HepG2 (cell line): ENCODE data around the gene ZNF860. TPM values are rescaled to one million over a fixed set of nuclear protein-coding genes. Genes with fewer than 3 reads are reported as not detected.

Experiments
- CENPX ChIP-seq: sonication (generic); formaldehyde crosslinking; IDR thresholded peaks from 2 replicates; pipeline ENCODE4 v1.9.0; 2021; ENCODE audit warnings: mild to moderate bottlenecking, missing genetic modification reagents, moderate library complexity
- DR1 ChIP-seq: sonication (generic); formaldehyde crosslinking; IDR thresholded peaks from 2 replicates; pipeline ENCODE4 v1.8.0; 2021; ENCODE audit warnings: mild to moderate bottlenecking, missing genetic modification reagents, inconsistent platforms
- EHMT2 ChIP-seq: fragments of 200-600 bp; sonication (generic); IDR thresholded peaks from 2 replicates; pipeline ENCODE4 v1.7.0; 2017; ENCODE audit warnings: antibody characterized with exemption, low read depth, low read length, borderline replicate concordance
- FOXK1 ChIP-seq: sonication (generic); formaldehyde crosslinking; IDR thresholded peaks from 2 replicates; pipeline ENCODE4 v1.4.0; 2020; ENCODE audit warnings: low read depth, missing genetic modification reagents, borderline replicate concordance
- FOXO1 ChIP-seq: sonication (generic); formaldehyde crosslinking; IDR thresholded peaks from 2 replicates; pipeline ENCODE4 v1.4.0; 2020; ENCODE audit warnings: missing genetic modification reagents
- KDM5A ChIP-seq: fragments of 200-600 bp; sonication (generic); IDR thresholded peaks from 2 replicates; pipeline ENCODE4 v1.7.0; 2018; ENCODE audit warnings: antibody characterized with exemption, mild to moderate bottlenecking, low read length, borderline replicate concordance
- NKX3-1 ChIP-seq: sonication (generic); formaldehyde crosslinking; IDR thresholded peaks from 2 replicates; pipeline ENCODE4 v1.5.0; 2020; ENCODE audit warnings: missing genetic modification reagents
- NR1H2 ChIP-seq: sonication (generic); formaldehyde crosslinking; IDR thresholded peaks from 2 replicates; pipeline ENCODE4 v1.8.1; 2022; ENCODE audit warnings: low read depth, missing genetic modification reagents, borderline replicate concordance
- PAF1 ChIP-seq: IDR thresholded peaks from 2 replicates; pipeline ENCODE4 v1.6.1; 2016; ENCODE audit warnings: missing genetic modification reagents, missing compliant biosample characterization
- SP4 ChIP-seq: sonication (generic); formaldehyde crosslinking; IDR thresholded peaks from 2 replicates; pipeline ENCODE4 v1.8.1; 2023; ENCODE audit warnings: mild to moderate bottlenecking, missing genetic modification reagents
- THAP11 ChIP-seq: IDR thresholded peaks from 2 replicates; pipeline ENCODE4 v1.6.1; 2016; ENCODE audit warnings: missing biosample characterization, missing genetic modification reagents
- ZFP37 ChIP-seq: sonication (generic); formaldehyde crosslinking; IDR thresholded peaks from 2 replicates; pipeline ENCODE4 v1.4.0; 2020; ENCODE audit warnings: missing genetic modification reagents, borderline replicate concordance
- ZNF335 ChIP-seq: sonication (generic); formaldehyde crosslinking; IDR thresholded peaks from 2 replicates; pipeline ENCODE4 v1.4.0; 2020; ENCODE audit warnings: missing genetic modification reagents
- ZNF431 ChIP-seq: sonication (generic); formaldehyde crosslinking; IDR thresholded peaks from 2 replicates; pipeline ENCODE4 v1.9.0; 2022; ENCODE audit warnings: missing genetic modification reagents, low read depth, mild to moderate bottlenecking, borderline replicate concordance
- ZNF530 ChIP-seq: sonication (generic); formaldehyde crosslinking; IDR thresholded peaks from 2 replicates; pipeline ENCODE4 v1.5.0; 2020; ENCODE audit warnings: low read depth, mild to moderate bottlenecking, missing genetic modification reagents
- ZNF572 ChIP-seq: sonication (generic); formaldehyde crosslinking; IDR thresholded peaks from 2 replicates; pipeline ENCODE4 v1.5.1; 2020; ENCODE audit warnings: mild to moderate bottlenecking, missing genetic modification reagents
- ZNF619 ChIP-seq: sonication (generic); formaldehyde crosslinking; IDR thresholded peaks from 2 replicates; pipeline ENCODE4 v1.4.0; 2020; ENCODE audit warnings: mild to moderate bottlenecking, missing genetic modification reagents
- ZNF781 ChIP-seq: sonication (generic); formaldehyde crosslinking; IDR thresholded peaks from 2 replicates; pipeline ENCODE4 v1.5.1; 2020; ENCODE audit warnings: borderline replicate concordance, mild to moderate bottlenecking, missing genetic modification reagents; ENCODE audit errors: not compliant biosample characterization
- polyA plus RNA-seq, 8 experiments: library from polyadenylated mRNA; depleted of rRNA in 3 of 8; stranded (reverse) in 7 of 8; unstranded in 1 of 8; fragments of >200 nt; fragmentation: Illumina TruSeq in 4 of 8; extraction: Trizol in 4 of 8; gene quantifications; 2 replicates each; pipeline versions ENCODE4 v1.2.1 to v1.2.3, GENCODE V29; 2011 to 2016; ENCODE audit warnings: low read depth in 4 of 8, missing spikeins in 1 of 8, mixed read lengths in 1 of 8; ENCODE audit not compliant: insufficient read depth in 1 of 8
- total RNA-seq, 5 experiments: library from RNA; depleted of rRNA; stranded (reverse); fragments of >200 nt; fragmentation: Illumina TruSeq; extraction: Trizol; gene quantifications; 2 replicates each; pipeline ENCODE4 v1.2.3, GENCODE V29; 2016; ENCODE audit warnings: low read depth in 1 of 5
- TF ChIP-seq, protein P1 (sequence below): sonication (generic); formaldehyde crosslinking; IDR thresholded peaks from 2 replicates; pipeline ENCODE4 v1.4.0; 2020; ENCODE audit warnings: missing genetic modification reagents, mild to moderate bottlenecking, borderline replicate concordance
- TF ChIP-seq, protein P2 (sequence below): sonication (generic); formaldehyde crosslinking; conservative IDR thresholded peaks from 2 replicates; pipeline ENCODE4 v1.4.0; 2020; ENCODE audit warnings: mild to moderate bottlenecking, missing genetic modification reagents, moderate library complexity
- TF ChIP-seq, protein P3 (sequence below): sonication (generic); formaldehyde crosslinking; IDR thresholded peaks from 2 replicates; pipeline ENCODE4 v1.9.0; 2022; ENCODE audit warnings: low read depth, missing genetic modification reagents

The ZNF860 gene
- total and polyA plus RNA-seq, 2 of the 13 experiments (the other 11 are each of a cell fraction or from before 2014, with no cell fraction given) = 0.55 to 0.73 TPM

DNA sequence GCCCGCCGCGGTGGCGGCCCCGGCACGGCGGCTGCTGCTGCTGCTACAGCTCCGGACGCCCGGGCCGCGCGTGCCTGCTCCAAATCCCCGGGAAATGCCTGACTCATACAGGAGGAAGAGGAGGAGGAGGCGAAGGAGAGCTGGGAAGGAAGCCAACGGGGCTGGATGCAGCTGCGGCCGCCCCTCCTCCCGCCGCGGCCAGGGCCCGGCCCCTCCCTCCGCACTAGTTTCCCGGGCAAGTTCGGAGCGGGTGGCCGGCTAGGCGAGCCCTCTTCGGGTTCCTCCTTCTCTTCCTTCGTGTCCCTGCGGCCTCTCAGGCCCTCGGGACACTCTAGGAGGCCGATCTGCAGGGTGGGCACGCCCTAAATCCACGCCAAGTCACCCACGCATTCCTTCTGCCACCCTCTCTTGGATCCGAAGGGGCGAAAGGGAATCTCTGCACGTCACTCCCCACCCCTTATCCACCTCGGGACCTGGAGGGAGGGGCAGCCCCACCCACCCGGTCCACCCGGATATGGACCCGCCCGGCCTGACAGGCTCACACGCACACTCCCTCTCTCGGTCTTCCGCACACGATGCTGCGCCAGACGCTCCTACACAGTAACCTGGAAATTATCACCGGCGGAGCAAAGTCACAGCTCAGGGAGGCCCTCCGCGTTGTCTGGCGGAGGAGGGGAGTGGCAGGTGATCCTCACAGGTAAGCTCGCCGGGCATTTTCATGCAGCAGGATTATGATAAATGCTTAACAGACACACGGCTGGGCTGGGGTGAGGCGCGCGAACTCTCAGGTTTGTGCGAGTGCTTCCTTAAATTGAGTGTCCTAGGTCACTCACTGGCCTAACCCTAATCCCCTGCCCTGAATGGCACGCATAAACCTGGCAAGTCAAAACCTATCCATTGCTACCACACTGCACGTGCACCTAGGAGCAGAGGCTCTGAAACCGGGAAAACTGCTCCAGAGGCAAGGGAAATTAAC, at the start of gene ZNF860, which contains the start of gene OSBPL10 (continued):
- TF ChIP-seq, protein P1, sequence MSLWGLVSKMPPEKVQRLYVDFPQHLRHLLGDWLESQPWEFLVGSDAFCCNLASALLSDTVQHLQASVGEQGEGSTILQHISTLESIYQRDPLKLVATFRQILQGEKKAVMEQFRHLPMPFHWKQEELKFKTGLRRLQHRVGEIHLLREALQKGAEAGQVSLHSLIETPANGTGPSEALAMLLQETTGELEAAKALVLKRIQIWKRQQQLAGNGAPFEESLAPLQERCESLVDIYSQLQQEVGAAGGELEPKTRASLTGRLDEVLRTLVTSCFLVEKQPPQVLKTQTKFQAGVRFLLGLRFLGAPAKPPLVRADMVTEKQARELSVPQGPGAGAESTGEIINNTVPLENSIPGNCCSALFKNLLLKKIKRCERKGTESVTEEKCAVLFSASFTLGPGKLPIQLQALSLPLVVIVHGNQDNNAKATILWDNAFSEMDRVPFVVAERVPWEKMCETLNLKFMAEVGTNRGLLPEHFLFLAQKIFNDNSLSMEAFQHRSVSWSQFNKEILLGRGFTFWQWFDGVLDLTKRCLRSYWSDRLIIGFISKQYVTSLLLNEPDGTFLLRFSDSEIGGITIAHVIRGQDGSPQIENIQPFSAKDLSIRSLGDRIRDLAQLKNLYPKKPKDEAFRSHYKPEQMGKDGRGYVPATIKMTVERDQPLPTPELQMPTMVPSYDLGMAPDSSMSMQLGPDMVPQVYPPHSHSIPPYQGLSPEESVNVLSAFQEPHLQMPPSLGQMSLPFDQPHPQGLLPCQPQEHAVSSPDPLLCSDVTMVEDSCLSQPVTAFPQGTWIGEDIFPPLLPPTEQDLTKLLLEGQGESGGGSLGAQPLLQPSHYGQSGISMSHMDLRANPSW (CRISPR knock-in tag) = no peak
- no peak for TF ChIP-seq ZNF335
- no peak for TF ChIP-seq ZFP37
- no peak for TF ChIP-seq NR1H2 (CRISPR knock-in tag)
- no peak for TF ChIP-seq EHMT2
- TF ChIP-seq ZNF572 (CRISPR knock-in tag) = no peak
- TF ChIP-seq FOXO1 (CRISPR knock-in tag) = peak; percentile 25; the same call in 1 of the 2 replicates
- TF ChIP-seq CENPX (CRISPR knock-in tag) = no peak
- TF ChIP-seq ZNF431 (CRISPR knock-in tag) = no peak
- peak; percentile 17; the same call in 1 of the 2 replicates for TF ChIP-seq SP4
- TF ChIP-seq FOXK1 = peak; percentile 38; the same call in 1 of the 2 replicates
- TF ChIP-seq PAF1 (CRISPR knock-in tag) = no peak
- TF ChIP-seq, protein P2, sequence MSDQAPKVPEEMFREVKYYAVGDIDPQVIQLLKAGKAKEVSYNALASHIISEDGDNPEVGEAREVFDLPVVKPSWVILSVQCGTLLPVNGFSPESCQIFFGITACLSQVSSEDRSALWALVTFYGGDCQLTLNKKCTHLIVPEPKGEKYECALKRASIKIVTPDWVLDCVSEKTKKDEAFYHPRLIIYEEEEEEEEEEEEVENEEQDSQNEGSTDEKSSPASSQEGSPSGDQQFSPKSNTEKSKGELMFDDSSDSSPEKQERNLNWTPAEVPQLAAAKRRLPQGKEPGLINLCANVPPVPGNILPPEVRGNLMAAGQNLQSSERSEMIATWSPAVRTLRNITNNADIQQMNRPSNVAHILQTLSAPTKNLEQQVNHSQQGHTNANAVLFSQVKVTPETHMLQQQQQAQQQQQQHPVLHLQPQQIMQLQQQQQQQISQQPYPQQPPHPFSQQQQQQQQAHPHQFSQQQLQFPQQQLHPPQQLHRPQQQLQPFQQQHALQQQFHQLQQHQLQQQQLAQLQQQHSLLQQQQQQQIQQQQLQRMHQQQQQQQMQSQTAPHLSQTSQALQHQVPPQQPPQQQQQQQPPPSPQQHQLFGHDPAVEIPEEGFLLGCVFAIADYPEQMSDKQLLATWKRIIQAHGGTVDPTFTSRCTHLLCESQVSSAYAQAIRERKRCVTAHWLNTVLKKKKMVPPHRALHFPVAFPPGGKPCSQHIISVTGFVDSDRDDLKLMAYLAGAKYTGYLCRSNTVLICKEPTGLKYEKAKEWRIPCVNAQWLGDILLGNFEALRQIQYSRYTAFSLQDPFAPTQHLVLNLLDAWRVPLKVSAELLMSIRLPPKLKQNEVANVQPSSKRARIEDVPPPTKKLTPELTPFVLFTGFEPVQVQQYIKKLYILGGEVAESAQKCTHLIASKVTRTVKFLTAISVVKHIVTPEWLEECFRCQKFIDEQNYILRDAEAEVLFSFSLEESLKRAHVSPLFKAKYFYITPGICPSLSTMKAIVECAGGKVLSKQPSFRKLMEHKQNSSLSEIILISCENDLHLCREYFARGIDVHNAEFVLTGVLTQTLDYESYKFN = no peak
- TF ChIP-seq ZNF530 = no peak
- TF ChIP-seq KDM5A = no peak
- TF ChIP-seq NKX3-1 = no peak
- TF ChIP-seq DR1 = no peak; the same call in 1 of the 2 replicates
- TF ChIP-seq, protein P3, sequence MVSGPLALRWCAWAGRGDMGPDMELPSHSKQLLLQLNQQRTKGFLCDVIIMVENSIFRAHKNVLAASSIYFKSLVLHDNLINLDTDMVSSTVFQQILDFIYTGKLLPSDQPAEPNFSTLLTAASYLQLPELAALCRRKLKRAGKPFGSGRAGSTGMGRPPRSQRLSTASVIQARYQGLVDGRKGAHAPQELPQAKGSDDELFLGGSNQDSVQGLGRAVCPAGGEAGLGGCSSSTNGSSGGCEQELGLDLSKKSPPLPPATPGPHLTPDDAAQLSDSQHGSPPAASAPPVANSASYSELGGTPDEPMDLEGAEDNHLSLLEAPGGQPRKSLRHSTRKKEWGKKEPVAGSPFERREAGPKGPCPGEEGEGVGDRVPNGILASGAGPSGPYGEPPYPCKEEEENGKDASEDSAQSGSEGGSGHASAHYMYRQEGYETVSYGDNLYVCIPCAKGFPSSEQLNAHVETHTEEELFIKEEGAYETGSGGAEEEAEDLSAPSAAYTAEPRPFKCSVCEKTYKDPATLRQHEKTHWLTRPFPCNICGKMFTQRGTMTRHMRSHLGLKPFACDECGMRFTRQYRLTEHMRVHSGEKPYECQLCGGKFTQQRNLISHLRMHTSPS (CRISPR knock-in tag) = no peak
- no peak for TF ChIP-seq ZNF781 (CRISPR knock-in tag)
- no peak; the same call in 1 of the 2 replicates for TF ChIP-seq THAP11 (CRISPR knock-in tag)
- TF ChIP-seq ZNF619 (CRISPR knock-in tag) = no peak
